ENCODE results near the gene TNFAIP2.

GRCh38 chr14:103100281-103101121, 22.8 kb upstream of the TNFAIP2 start:
- TF ChIP-seq CTCF (IDR thresholded peaks at IDR 0.05 in 4 of 5, conservative IDR thresholded peaks at IDR 0.05 in 1 of 5) (no peak), POLR2A (IDR thresholded peaks at IDR 0.05) (no peak)
